HG02870 (cell line): Measurements from ENCODE around the gene SLC16A10.

ENCODE experiments used
- ATAC-seq: cut with Tn5 transposase; IDR thresholded peaks from one replicate; pipeline ENCODE4 v1.9.1; 2021; ENCODE audit warnings: mild to moderate bottlenecking, moderate library complexity; ENCODE audit not compliant: unreplicated experiment

SLC16A10 gene

GRCh38 chr6:111210194-111210728, 123.0 kb downstream of the SLC16A10 start:
- ATAC-seq = no peak

- ATAC-seq = no peak
These were observed 124.2 kb downstream of the SLC16A10 start for GRCh38 chr6:111211411-111212030.

- no peak for ATAC-seq
These were observed 125.3 kb downstream of the SLC16A10 start for GRCh38 chr6:111212625-111213024.

GRCh38 chr6:111215131-111215530, 127.8 kb downstream of the SLC16A10 start:
- no peak for ATAC-seq

- no peak for ATAC-seq
These were observed 132.5 kb downstream of the SLC16A10 start for GRCh38 chr6:111219785-111220184.

GRCh38 chr6:111220383-111221031, 133.2 kb downstream of the SLC16A10 start:
- no peak for ATAC-seq

- ATAC-seq = no peak
These were observed 134.5 kb downstream of the SLC16A10 start for GRCh38 chr6:111221804-111222203.

GRCh38 chr6:111222341-111222740, 135.0 kb downstream of the SLC16A10 start:
- ATAC-seq = peak; percentile 51

GRCh38 chr6:111228094-111228493, 140.8 kb downstream of the SLC16A10 start:
- no peak for ATAC-seq

GRCh38 chr6:111230351-111231089, 143.2 kb downstream of the SLC16A10 start:
- ATAC-seq = no peak

- ATAC-seq = no peak
These were observed 143.8 kb downstream of the SLC16A10 start for GRCh38 chr6:111231090-111231459.

- no peak for ATAC-seq
These were observed 150.5 kb downstream of the SLC16A10 start for GRCh38 chr6:111237852-111238251.

GRCh38 chr6:111238464-111239119, 151.3 kb downstream of the SLC16A10 start:
- no peak for ATAC-seq

GRCh38 chr6:111239461-111239860, 152.2 kb downstream of the SLC16A10 start:
- no peak for ATAC-seq

GRCh38 chr6:111242452-111242851, 155.1 kb downstream of the SLC16A10 start:
- no peak for ATAC-seq

- no peak for ATAC-seq
These were observed 155.8 kb downstream of the SLC16A10 start for GRCh38 chr6:111243095-111243494.

- ATAC-seq = no peak
These were observed 161.5 kb downstream of the SLC16A10 start for GRCh38 chr6:111248789-111249188.

GRCh38 chr6:111250791-111251354, 163.6 kb downstream of the SLC16A10 start:
- peak; percentile 53 for ATAC-seq

GRCh38 chr6:111252726-111253125, 165.4 kb downstream of the SLC16A10 start:
- ATAC-seq = no peak

- no peak for ATAC-seq
These were observed 166.9 kb downstream of the SLC16A10 start for GRCh38 chr6:111254004-111254778.
